AG04449 (cell line): ENCODE results near the gene NGRN.
"Not testable (repeated sequence)": the region's sequence is repeated elsewhere in the genome, so short reads cannot be mapped to it uniquely, and the experiment has no call there.

Experiments
- CTCF ChIA-PET: fragments of 350-600 bp; formaldehyde crosslinking; extraction: SDS; loops from one replicate; lab custom pipeline; 2021; ENCODE audit warnings: antibody characterized with exemption; lab: Yijun Ruan, JAX
- POLR2A ChIA-PET: fragments of 400-600, 350-600 bp; formaldehyde crosslinking; extraction: SDS; loops from one replicate; lab custom pipeline; 2020; ENCODE audit warnings: antibody characterized with exemption, inconsistent platforms; lab: Yijun Ruan, JAX
- DNase-seq: peaks from one replicate; pipeline ENCODE4 v3.0.0-alpha.2; 2010; ENCODE audit warnings: low read depth, low spot score
- H3K4me3 ChIP-seq: 2 replicates; pipeline ENCODE4 v1.5.1; 2011; ENCODE audit warnings: low read depth, mild to moderate bottlenecking, control low read depth, low read length
- TF ChIP-seq, protein P1 (sequence below): IDR thresholded peaks from one replicate; pipeline ENCODE4 v1.5.1; 2011; ENCODE audit warnings: mild to moderate bottlenecking, moderate library complexity, low read length, control low read depth, inconsistent platforms; ENCODE audit not compliant: insufficient read depth; ENCODE audit errors: missing control alignments

Gene NGRN

DNA sequence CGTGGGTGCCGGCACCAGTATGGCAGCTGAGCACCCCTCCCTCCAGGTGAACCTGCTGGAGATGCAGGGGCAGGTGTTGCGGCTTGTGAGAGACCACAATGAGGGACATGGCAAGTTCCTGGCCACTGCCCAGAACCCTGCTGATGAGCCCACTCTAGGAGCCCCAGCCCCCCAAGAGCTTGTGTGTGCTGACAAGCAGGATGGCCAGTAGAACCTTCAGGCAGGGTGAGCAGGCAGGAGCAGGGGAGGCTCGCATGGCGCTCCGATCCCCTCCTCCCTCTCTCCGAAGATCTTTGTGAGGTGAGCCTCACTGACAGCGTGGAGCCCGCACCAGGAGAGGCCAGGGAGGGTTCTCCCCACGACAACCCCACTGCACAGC is 29.8 kb downstream of the NGRN start:
- CTCF ChIA-PET: interaction anchor here (1.4 to 4.8 kb wide), 4 partner anchors 8 to 186 kb away, joined by 4 to 39 read pairs (median 21); no protein-coding TSS in a partner anchor
- H3K4me3 ChIP-seq: no peak overlapping the region

DNA sequence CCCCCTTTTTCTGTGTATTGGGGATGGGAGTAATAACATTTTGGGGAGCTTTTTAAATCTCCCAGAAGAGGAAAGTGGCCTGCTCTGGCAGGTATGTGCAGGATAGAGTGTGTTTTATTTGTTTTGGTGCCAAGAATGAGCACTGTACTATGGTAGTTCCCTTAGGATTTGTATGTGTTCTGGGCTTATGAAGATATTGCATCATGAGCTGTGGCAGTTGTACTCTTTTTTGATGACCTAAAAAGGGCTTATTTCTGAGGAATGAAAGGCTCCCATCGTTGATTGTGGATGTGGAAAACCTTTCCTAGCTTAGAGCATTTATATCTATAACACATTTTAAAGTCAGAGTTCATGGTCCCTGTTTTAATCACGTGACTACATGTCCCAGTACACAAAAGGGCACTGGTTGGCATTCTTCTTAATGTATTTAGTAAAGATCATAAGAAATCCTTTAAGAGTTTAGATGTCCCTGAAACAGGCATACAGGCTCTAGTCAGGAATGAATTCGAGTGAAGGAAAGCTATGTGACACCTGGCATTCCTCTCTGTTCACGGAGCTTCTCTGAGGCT is 30.9 kb downstream of the NGRN start:
- POLR2A ChIA-PET, H3K4me3 ChIP-seq, DNase-seq: not testable (repeated sequence)
- CTCF ChIA-PET: interaction anchor here (0.9 to 4.8 kb wide), 7 partner anchors 10 to 194 kb away, joined by 3 to 39 read pairs (median 4); no protein-coding TSS in a partner anchor

More for the DNA sequence above, 29.8 kb downstream of the NGRN start:
- DNase-seq: no peak
- TF ChIP-seq, protein P1, sequence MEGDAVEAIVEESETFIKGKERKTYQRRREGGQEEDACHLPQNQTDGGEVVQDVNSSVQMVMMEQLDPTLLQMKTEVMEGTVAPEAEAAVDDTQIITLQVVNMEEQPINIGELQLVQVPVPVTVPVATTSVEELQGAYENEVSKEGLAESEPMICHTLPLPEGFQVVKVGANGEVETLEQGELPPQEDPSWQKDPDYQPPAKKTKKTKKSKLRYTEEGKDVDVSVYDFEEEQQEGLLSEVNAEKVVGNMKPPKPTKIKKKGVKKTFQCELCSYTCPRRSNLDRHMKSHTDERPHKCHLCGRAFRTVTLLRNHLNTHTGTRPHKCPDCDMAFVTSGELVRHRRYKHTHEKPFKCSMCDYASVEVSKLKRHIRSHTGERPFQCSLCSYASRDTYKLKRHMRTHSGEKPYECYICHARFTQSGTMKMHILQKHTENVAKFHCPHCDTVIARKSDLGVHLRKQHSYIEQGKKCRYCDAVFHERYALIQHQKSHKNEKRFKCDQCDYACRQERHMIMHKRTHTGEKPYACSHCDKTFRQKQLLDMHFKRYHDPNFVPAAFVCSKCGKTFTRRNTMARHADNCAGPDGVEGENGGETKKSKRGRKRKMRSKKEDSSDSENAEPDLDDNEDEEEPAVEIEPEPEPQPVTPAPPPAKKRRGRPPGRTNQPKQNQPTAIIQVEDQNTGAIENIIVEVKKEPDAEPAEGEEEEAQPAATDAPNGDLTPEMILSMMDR: no peak
- POLR2A ChIA-PET: no interaction called here

DNA sequence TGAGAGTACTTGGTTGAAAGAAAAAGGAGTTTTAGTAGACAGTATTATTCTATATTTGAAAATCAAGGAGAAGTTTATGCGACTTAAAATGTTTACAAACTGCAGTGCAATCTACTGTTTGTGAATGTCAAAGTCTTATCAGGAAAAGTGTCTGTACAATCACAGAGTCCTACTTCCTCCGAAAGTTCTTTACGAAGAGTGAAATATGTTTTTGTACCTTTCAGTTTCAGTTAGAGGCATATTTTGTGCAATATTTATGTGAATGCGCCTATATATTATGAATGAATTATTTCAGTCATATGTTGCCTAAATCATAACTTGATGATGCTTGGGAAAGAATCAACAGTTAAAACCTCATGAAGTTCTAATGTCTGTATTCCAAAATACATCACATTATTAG is 31.5 kb downstream of the NGRN start:
- ChIA-PET POLR2A (no interaction called here), CTCF (interaction anchor here (1.0 to 4.8 kb wide), 6 partner anchors 9 to 192 kb away, joined by 3 to 39 read pairs (median 10); no protein-coding TSS in a partner anchor)
- no peak for DNase-seq
- H3K4me3 ChIP-seq: no peak overlapping the region
- TF ChIP-seq, protein P1: no peak

DNA sequence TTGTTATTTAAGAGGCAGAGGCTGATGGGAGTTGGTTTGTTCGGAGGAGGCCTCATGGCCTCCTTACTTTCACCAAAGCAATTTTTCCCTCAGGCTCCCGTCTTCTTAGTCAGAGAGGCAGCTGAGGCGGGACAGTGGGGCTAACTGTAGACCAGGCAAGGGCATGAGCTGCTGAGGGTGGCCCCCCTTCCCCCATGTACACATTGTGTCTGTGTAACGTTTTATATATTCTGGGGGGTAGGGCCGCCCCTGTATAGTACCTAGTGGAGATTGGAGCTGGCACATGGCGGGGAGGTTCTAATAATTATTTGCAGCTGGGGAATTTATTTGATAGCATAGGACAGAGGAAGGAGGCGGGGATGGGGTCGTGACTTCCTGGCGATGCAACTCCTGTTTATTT is 35.1 kb downstream of the NGRN start:
- CTCF ChIA-PET: interaction anchor here (1.0 to 7.9 kb wide), 13 partner anchors 8 to 201 kb away, joined by 3 to 86 read pairs (median 5); partner anchors contain the start of gene TTLL13

DNA sequence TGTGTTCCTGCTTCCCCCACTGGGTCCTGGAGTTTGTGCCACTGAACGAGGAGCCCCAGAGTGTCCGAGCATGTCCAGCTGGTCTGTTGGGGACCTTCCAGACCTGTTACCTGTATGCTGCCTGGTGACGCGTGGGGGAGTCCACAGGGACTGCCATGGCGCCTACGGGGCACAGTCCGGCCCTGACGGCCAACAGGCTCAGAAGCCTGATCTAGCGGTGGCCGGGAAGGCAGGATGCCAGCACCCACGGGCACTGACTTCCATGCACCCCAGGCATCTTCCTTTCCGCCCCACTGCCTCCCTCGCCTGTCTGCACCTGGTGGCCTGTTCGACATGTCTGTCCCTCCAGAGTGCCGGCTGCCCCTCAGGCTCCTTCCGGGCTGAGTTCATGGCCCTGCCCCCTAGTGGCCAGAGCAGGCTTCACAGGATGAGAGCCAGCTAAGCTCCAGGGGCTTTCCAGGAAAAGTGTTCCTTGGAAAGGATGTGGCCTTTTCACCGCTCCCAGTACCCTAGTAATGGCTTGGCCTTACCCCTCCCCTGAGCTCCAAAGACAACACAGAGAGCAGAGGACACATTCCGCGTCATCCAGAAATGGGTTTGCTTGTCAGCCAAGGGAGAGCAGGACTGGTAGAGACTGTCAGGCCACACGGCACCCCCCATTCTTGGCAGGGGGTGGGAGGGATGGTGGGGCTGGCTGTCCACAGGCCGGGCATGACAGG is 35.7 kb downstream of the NGRN start:
- TF ChIP-seq, protein P1: peak; percentile 88
- ChIA-PET CTCF (interaction anchor here (0.6 to 7.9 kb wide), 18 partner anchors 8 to 208 kb away, joined by 3 to 86 read pairs (median 4); partner anchors contain the start of gene TTLL13), POLR2A (no interaction called here)
- no peak for DNase-seq
- H3K4me3 ChIP-seq: no peak overlapping the region; the same call in 1 of the 2 replicates

More for the DNA sequence above, 35.1 kb downstream of the NGRN start:
- DNase-seq: no peak
- POLR2A ChIA-PET: no interaction called here
- TF ChIP-seq, protein P1: no peak
- no peak overlapping the region for H3K4me3 ChIP-seq

DNA sequence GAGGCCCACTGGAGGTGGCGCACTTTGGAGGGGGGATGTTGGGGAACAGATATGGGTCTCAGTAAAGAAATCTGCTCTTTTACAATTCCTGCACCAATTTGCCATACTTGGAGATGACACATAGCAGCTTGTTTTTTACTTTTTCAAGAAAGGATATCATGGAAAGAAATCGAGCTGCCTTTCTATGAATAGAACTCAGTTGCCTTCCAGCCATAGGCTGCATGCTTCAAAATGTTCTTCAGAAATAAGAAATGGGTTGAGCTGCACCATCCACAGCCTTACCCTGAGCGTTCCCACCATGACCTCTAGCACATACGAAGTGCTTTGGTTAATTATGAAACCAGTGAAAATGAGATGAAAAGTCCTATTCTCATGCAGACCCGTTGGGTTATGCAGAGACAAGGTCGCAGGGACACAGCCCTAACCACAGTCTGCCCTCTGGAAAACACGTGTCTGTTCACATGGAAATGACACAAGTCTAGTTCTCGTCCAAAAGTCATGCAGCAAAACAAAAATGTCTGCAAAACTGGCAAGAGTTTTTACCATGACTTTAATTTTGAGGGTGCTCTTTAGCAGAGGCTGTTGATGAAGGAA is 36.3 kb downstream of the NGRN start:
- TF ChIP-seq, protein P1: no peak
- no peak overlapping the region for H3K4me3 ChIP-seq
- CTCF ChIA-PET: interaction anchor here (0.6 to 7.9 kb wide), 19 partner anchors 9 to 207 kb away, joined by 3 to 86 read pairs (median 4); partner anchors contain the start of gene TTLL13
- no peak for DNase-seq
- POLR2A ChIA-PET: no interaction called here

DNA sequence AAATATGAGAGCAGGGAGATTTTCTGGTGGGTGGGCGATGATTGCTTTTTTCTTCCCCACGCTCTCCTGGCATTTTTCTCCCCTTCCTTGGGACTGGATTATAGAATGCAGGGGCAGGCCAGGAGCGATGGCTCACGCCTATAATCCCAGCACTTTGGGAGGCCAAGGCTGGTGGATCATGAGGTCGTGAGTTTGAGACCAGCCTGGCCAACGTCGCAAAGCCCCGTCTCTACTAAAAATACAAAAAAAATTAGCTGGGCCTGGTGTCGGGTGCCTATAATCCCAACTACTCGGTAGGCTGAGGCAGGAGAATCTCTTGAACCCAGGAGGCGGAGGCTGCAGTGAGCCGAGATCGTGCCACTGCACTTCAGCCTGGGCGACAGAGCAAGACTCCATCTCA is 39.9 kb downstream of the NGRN start:
- H3K4me3 ChIP-seq, DNase-seq, POLR2A ChIA-PET: not testable (repeated sequence)
- CTCF ChIA-PET: interaction anchor here (3.8 to 7.9 kb wide), 3 partner anchors 10 to 13 kb away, joined by 25 to 86 read pairs (median 26); no protein-coding TSS in a partner anchor
